ENCODE results near the gene MAP3K13.

MAP3K13 gene

DNA sequence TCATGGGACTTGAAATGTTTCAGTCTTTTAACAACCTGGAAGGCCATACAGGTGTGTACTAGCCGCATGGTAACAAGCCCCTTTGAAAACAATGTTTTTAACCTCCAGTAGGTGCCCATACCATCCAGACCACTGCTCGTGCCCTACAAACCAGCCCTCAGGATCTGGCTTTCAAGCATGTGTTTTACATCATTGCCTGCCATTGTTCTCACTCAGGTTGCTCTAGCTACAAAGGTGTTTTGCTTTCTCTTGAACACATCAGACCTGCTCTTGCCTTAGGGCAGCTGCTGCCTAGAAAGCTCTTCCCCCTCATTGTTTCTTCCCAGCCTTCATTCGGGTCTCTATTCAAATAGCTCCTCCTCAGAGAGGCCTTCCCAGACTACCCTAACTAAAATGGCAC lies 32.3 kb upstream of the MAP3K13 start:
- Histone ChIP-seq H2AFZ (no peak overlapping the region), H3K4me2 (ENCODE audit: low read length) (no peak overlapping the region), H3K27me3 (ENCODE audit: control insufficient read depth, insufficient read depth, low read length) (no peaks in the 10 kb centered on the region), H3K79me2 (no peaks in the 10 kb centered on the region), H3K36me3 (ENCODE audit: control insufficient read depth, insufficient read depth, low read length) (no peaks in the 10 kb centered on the region), H3K27ac (no peak overlapping the region), H3K4me3 (ENCODE audit: low read depth, low read length) (no peak overlapping the region), H3K9ac (no peak overlapping the region), H3K9me3 (ENCODE audit: control insufficient read depth, low read length) (no peaks in the 10 kb centered on the region), H3K4me1 (no peaks in the 10 kb centered on the region)
- no peak for TF ChIP-seq CTCF (IDR thresholded peaks at IDR 0.05)

GRCh38 chr3:185332026-185332735 lies 30.8 kb upstream of the MAP3K13 start:
- H3K9me3 ChIP-seq (ENCODE audit: control insufficient read depth, low read length) = no peaks in the 10 kb centered on the region
- H3K27ac ChIP-seq = no peak overlapping the region
- TF ChIP-seq CTCF (IDR thresholded peaks at IDR 0.05) = no peak
- no peaks in the 10 kb centered on the region for H3K79me2 ChIP-seq
- H2AFZ ChIP-seq = no peak overlapping the region
- no peak overlapping the region for H3K9ac ChIP-seq
- H3K27me3 ChIP-seq (ENCODE audit: control insufficient read depth, insufficient read depth, low read length) = no peaks in the 10 kb centered on the region
- H3K4me2 ChIP-seq (ENCODE audit: low read length) = no peak overlapping the region
- H3K4me3 ChIP-seq (ENCODE audit: low read depth, low read length) = no peak overlapping the region
- H3K4me1 ChIP-seq = no peaks in the 10 kb centered on the region
- H3K36me3 ChIP-seq (ENCODE audit: control insufficient read depth, insufficient read depth, low read length) = no peaks in the 10 kb centered on the region

DNA sequence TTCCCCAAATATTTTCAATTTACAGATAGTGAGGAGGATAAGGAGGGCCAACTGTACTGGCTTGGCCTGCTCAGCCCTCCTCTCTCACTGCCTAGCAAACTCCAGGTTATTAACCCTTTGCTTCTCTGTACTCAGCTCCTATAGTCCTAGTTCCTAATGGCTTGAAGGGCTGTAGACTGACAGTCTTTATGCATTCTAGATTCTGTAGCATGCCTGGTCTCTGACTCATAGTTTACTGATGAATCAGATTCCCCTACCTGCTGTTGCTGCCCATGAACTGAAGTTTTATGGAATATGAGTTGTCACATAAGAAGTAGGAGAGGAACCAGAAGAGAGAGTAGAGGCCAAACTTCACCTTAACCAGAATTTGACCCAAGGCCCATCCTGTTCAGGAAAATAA lies 27.1 kb upstream of the MAP3K13 start:
- H3K36me3 ChIP-seq (ENCODE audit: control insufficient read depth, insufficient read depth, low read length) = no peaks in the 10 kb centered on the region
- H3K27ac ChIP-seq = no peak overlapping the region
- no peaks in the 10 kb centered on the region for H3K27me3 ChIP-seq (ENCODE audit: control insufficient read depth, insufficient read depth, low read length)

GRCh38 chr3:185337231-185337816 lies 25.6 kb upstream of the MAP3K13 start:
- no peaks in the 10 kb centered on the region for H3K27me3 ChIP-seq (ENCODE audit: control insufficient read depth, insufficient read depth, low read length)
- TF ChIP-seq CTCF (IDR thresholded peaks at IDR 0.05) = no peak
- no peak overlapping the region for H3K4me2 ChIP-seq (ENCODE audit: low read length)
- no peaks in the 10 kb centered on the region for H3K4me1 ChIP-seq
- H3K4me3 ChIP-seq (ENCODE audit: low read depth, low read length) = no peak overlapping the region
- H2AFZ ChIP-seq = no peak overlapping the region
- no peak overlapping the region for H3K27ac ChIP-seq
- H3K36me3 ChIP-seq (ENCODE audit: control insufficient read depth, insufficient read depth, low read length) = no peaks in the 10 kb centered on the region
- H3K9me3 ChIP-seq (ENCODE audit: control insufficient read depth, low read length) = no peaks in the 10 kb centered on the region
- no peaks in the 10 kb centered on the region for H3K79me2 ChIP-seq
- no peak overlapping the region for H3K9ac ChIP-seq

More for the DNA sequence above, 27.1 kb upstream of the MAP3K13 start:
- H3K4me1 ChIP-seq = no peaks in the 10 kb centered on the region
- H3K9me3 ChIP-seq (ENCODE audit: control insufficient read depth, low read length) = no peaks in the 10 kb centered on the region
- no peak for TF ChIP-seq CTCF (IDR thresholded peaks at IDR 0.05)
- H3K79me2 ChIP-seq = no peaks in the 10 kb centered on the region
- H3K4me3 ChIP-seq (ENCODE audit: low read depth, low read length) = no peak overlapping the region
- no peak overlapping the region for H3K4me2 ChIP-seq (ENCODE audit: low read length)
- H3K9ac ChIP-seq = no peak overlapping the region
- H2AFZ ChIP-seq = no peak overlapping the region

GRCh38 chr3:185339945-185340344 lies 23.0 kb upstream of the MAP3K13 start:
- Histone ChIP-seq H3K27me3 (ENCODE audit: control insufficient read depth, insufficient read depth, low read length) (no peaks in the 10 kb centered on the region), H3K4me3 (ENCODE audit: low read depth, low read length) (no peak overlapping the region), H3K27ac (no peak overlapping the region), H3K4me1 (no peaks in the 10 kb centered on the region), H3K36me3 (ENCODE audit: control insufficient read depth, insufficient read depth, low read length) (no peaks in the 10 kb centered on the region), H3K4me2 (ENCODE audit: low read length) (no peak overlapping the region), H3K9ac (no peak overlapping the region), H2AFZ (no peak overlapping the region), H3K9me3 (ENCODE audit: control insufficient read depth, low read length) (no peaks in the 10 kb centered on the region), H3K79me2 (no peaks in the 10 kb centered on the region)
- TF ChIP-seq CTCF (IDR thresholded peaks at IDR 0.05) = no peak

All from parathyroid adenoma (tissue), 2 donors.